ENCODE results near the gene INPP5K.

INPP5K gene

GRCh38 chr17:1493291-1493980 is 23.0 kb downstream of the INPP5K start:
- Histone ChIP-seq H3K27me3 (ENCODE audit: control insufficient read depth, low read length) (peaks cover 12% of the 10 kb centered on the region), H3K79me2 (ENCODE audit: control insufficient read depth, low read length) (no peaks in the 10 kb centered on the region), H3F3A (ENCODE audit: control insufficient read depth, insufficient read depth) (peaks cover 5% of the 10 kb centered on the region; the same call in 1 of the 2 replicates), H3K36me3 (ENCODE audit: control insufficient read depth, low read length) (no peaks in the 10 kb centered on the region), H3K4me1 (ENCODE audit: control insufficient read depth, low read length) (peaks cover 38% of the 10 kb centered on the region), H4K20me1 (ENCODE audit: control insufficient read depth, insufficient read depth, low read depth, low read length) (no peaks in the 10 kb centered on the region), H3K27ac (ENCODE audit: low read depth, low read length) (no peak overlapping the region), H3K4me2 (ENCODE audit: low read length) (no peak overlapping the region), H3K9me3 (ENCODE audit: control insufficient read depth, insufficient read depth, low read length) (no peaks in the 10 kb centered on the region), H3K9me2 (replicated peaks; ENCODE audit: control insufficient read depth, low read length) (no peaks in the 10 kb centered on the region), H3K4me3 (ENCODE audit: low read length) (no peak overlapping the region)
- TF ChIP-seq EZH2phosphoT487 (IDR thresholded peaks at IDR 0.05; ENCODE audit: borderline replicate concordance, low read length) (no peak), CTCF (IDR thresholded peaks at IDR 0.05; ENCODE audit: low read depth, low read length, poor library complexity, severe bottlenecking) (no peak)

- peaks cover 12% of the 10 kb centered on the region for H3K27me3 ChIP-seq (ENCODE audit: control insufficient read depth, low read length)
- no peaks in the 10 kb centered on the region for H3K9me2 ChIP-seq (replicated peaks; ENCODE audit: control insufficient read depth, low read length)
- H3K36me3 ChIP-seq (ENCODE audit: control insufficient read depth, low read length): no peaks in the 10 kb centered on the region
- H3F3A ChIP-seq (ENCODE audit: control insufficient read depth, insufficient read depth): peaks cover 7% of the 10 kb centered on the region; the same call in 1 of the 2 replicates
- TF ChIP-seq CTCF (IDR thresholded peaks at IDR 0.05; ENCODE audit: low read depth, low read length, poor library complexity, severe bottlenecking) (no peak), EZH2phosphoT487 (IDR thresholded peaks at IDR 0.05; ENCODE audit: borderline replicate concordance, low read length) (no peak)
- H3K79me2 ChIP-seq (ENCODE audit: control insufficient read depth, low read length): no peaks in the 10 kb centered on the region
- peaks cover 46% of the 10 kb centered on the region for H3K4me1 ChIP-seq (ENCODE audit: control insufficient read depth, low read length)
- no peaks in the 10 kb centered on the region for H3K9me3 ChIP-seq (ENCODE audit: control insufficient read depth, insufficient read depth, low read length)
- peak within 1 kb of the TSS; percentile 75 for H3K4me3 ChIP-seq (ENCODE audit: low read length)
- no peak within 1 kb of the TSS for H3K27ac ChIP-seq (ENCODE audit: low read depth, low read length)
- no peaks in the 10 kb centered on the region for H4K20me1 ChIP-seq (ENCODE audit: control insufficient read depth, insufficient read depth, low read depth, low read length)
- peak within 1 kb of the TSS; percentile 85 for H3K4me2 ChIP-seq (ENCODE audit: low read length)
These were observed 23.9 kb downstream of the INPP5K start, which contains the start of gene MYO1C for GRCh38 chr17:1492249-1493206. Gene MYO1C (minus strand): TSS chr17:1492686. CDS start chr17:1492487, 199 bp downstream.

GRCh38 chr17:1491443-1492248 is 24.8 kb downstream of the INPP5K start:
- H3K27ac ChIP-seq (ENCODE audit: low read depth, low read length): peak overlapping the region; percentile 49; the same call in 1 of the 2 replicates
- H3F3A ChIP-seq (ENCODE audit: control insufficient read depth, insufficient read depth): peaks cover 14% of the 10 kb centered on the region
- H4K20me1 ChIP-seq (ENCODE audit: control insufficient read depth, insufficient read depth, low read depth, low read length): no peaks in the 10 kb centered on the region
- no peaks in the 10 kb centered on the region for H3K79me2 ChIP-seq (ENCODE audit: control insufficient read depth, low read length)
- H3K4me3 ChIP-seq (ENCODE audit: low read length): peak overlapping the region; percentile 88
- no peaks in the 10 kb centered on the region for H3K9me3 ChIP-seq (ENCODE audit: control insufficient read depth, insufficient read depth, low read length)
- peaks cover 12% of the 10 kb centered on the region for H3K27me3 ChIP-seq (ENCODE audit: control insufficient read depth, low read length)
- TF ChIP-seq EZH2phosphoT487 (IDR thresholded peaks at IDR 0.05; ENCODE audit: borderline replicate concordance, low read length) (no peak), CTCF (IDR thresholded peaks at IDR 0.05; ENCODE audit: low read depth, low read length, poor library complexity, severe bottlenecking) (no peak)
- H3K4me1 ChIP-seq (ENCODE audit: control insufficient read depth, low read length): peaks cover 54% of the 10 kb centered on the region
- H3K36me3 ChIP-seq (ENCODE audit: control insufficient read depth, low read length): no peaks in the 10 kb centered on the region
- H3K4me2 ChIP-seq (ENCODE audit: low read length): peak overlapping the region; percentile 85
- H3K9me2 ChIP-seq (replicated peaks; ENCODE audit: control insufficient read depth, low read length): no peaks in the 10 kb centered on the region

Data from DOHH2 (cell line).